ENCODE results near the gene SEPTIN7.

Gene SEPTIN7

GRCh38 chr7:35828817-35829216 lies 28.0 kb downstream of the SEPTIN7 start:
- TF ChIP-seq LEF1 (IDR thresholded peaks at IDR 0.05; ENCODE audit: borderline replicate concordance), result no peak
- no peak for TF ChIP-seq CTBP1 (IDR thresholded peaks at IDR 0.05; ENCODE audit: borderline replicate concordance)
- ChIA-PET CTCF (no interaction called here), POLR2A (no interaction called here)
- no peak for DNase-seq (ENCODE audit: extremely low spot score)

GRCh38 chr7:35831208-35831607 lies 30.4 kb downstream of the SEPTIN7 start:
- ChIA-PET CTCF (no interaction called here), POLR2A (no interaction called here)
- no peak for TF ChIP-seq SP1 (IDR thresholded peaks at IDR 0.05)
- no peak for TF ChIP-seq L3MBTL2 (conservative IDR thresholded peaks at IDR 0.05)
- TF ChIP-seq ZNF384 (IDR thresholded peaks at IDR 0.05), result no peak
- no peak for TF ChIP-seq PKNOX1 (IDR thresholded peaks at IDR 0.05)
- TF ChIP-seq NFRKB (IDR thresholded peaks at IDR 0.05), result no peak
- no peak for TF ChIP-seq ELF4 (IDR thresholded peaks at IDR 0.05)
- no peak for DNase-seq (ENCODE audit: extremely low spot score)

GRCh38 chr7:35839860-35840854 lies 39.3 kb downstream of the SEPTIN7 start:
- no peak for TF ChIP-seq FOXM1 (IDR thresholded peaks at IDR 0.05; ENCODE audit: borderline replicate concordance)
- no peak for TF ChIP-seq BHLHE40 (IDR thresholded peaks at IDR 0.05; ENCODE audit: borderline replicate concordance)
- no peak for TF ChIP-seq ARNT (IDR thresholded peaks at IDR 0.05)
- TF ChIP-seq TARDBP (IDR thresholded peaks at IDR 0.05), result no peak
- no peak for TF ChIP-seq L3MBTL2 (conservative IDR thresholded peaks at IDR 0.05)
- TF ChIP-seq NFRKB (IDR thresholded peaks at IDR 0.05), result no peak
- no peak for TF ChIP-seq FOXK2 (IDR thresholded peaks at IDR 0.05)
- TF ChIP-seq ZNF384 (IDR thresholded peaks at IDR 0.05), result no peak
- TF ChIP-seq LEF1 (IDR thresholded peaks at IDR 0.05; ENCODE audit: borderline replicate concordance), result no peak
- TF ChIP-seq ELF4 (IDR thresholded peaks at IDR 0.05), result no peak
- no peak for TF ChIP-seq PKNOX1 (IDR thresholded peaks at IDR 0.05)
- TF ChIP-seq SUZ12 (IDR thresholded peaks at IDR 0.05), result no peak
- TF ChIP-seq CTBP1 (IDR thresholded peaks at IDR 0.05; ENCODE audit: borderline replicate concordance), result no peak
- no peak for TF ChIP-seq SP1 (IDR thresholded peaks at IDR 0.05)
- TF ChIP-seq FOXA1 (IDR thresholded peaks at IDR 0.05), result no peak
- TF ChIP-seq HDGF (IDR thresholded peaks at IDR 0.05; ENCODE audit: borderline replicate concordance), result no peak
- ChIA-PET POLR2A (no interaction called here), CTCF (no interaction called here)
- no peak for DNase-seq (ENCODE audit: extremely low spot score)

GRCh38 chr7:35846816-35847412 lies 46.1 kb downstream of the SEPTIN7 start:
- POLR2A ChIA-PET, result no interaction called here
- DNase-seq (ENCODE audit: extremely low spot score), result no peak
- no peak for TF ChIP-seq SUZ12 (IDR thresholded peaks at IDR 0.05)
- no peak for TF ChIP-seq BHLHE40 (IDR thresholded peaks at IDR 0.05; ENCODE audit: borderline replicate concordance)
- no peak for TF ChIP-seq LEF1 (IDR thresholded peaks at IDR 0.05; ENCODE audit: borderline replicate concordance)
- no peak for TF ChIP-seq SP1 (IDR thresholded peaks at IDR 0.05)
- no peak for TF ChIP-seq TARDBP (IDR thresholded peaks at IDR 0.05)
- TF ChIP-seq CTBP1 (IDR thresholded peaks at IDR 0.05; ENCODE audit: borderline replicate concordance), result no peak
- TF ChIP-seq FOXM1 (IDR thresholded peaks at IDR 0.05; ENCODE audit: borderline replicate concordance), result no peak
- no peak for TF ChIP-seq ELF4 (IDR thresholded peaks at IDR 0.05)
- CTCF ChIA-PET, result no interaction called here

- no peak for DNase-seq (ENCODE audit: extremely low spot score)
- ChIA-PET POLR2A (no interaction called here), CTCF (interaction anchor here (0.6 to 0.9 kb wide), 2 partner anchors 9 to 13 kb away, joined by 3 read pairs; no protein-coding TSS in a partner anchor)
Measured at GRCh38 chr7:35848725-35849124, 47.9 kb downstream of the SEPTIN7 start.

More at GRCh38 chr7:35848725-35849124, 47.9 kb downstream of the SEPTIN7 start:
- TF ChIP-seq PKNOX1 (IDR thresholded peaks at IDR 0.05) (no peak), CTBP1 (IDR thresholded peaks at IDR 0.05; ENCODE audit: borderline replicate concordance) (no peak), FOXK2 (IDR thresholded peaks at IDR 0.05) (no peak), SP1 (IDR thresholded peaks at IDR 0.05) (no peak), ARNT (IDR thresholded peaks at IDR 0.05) (no peak), TARDBP (IDR thresholded peaks at IDR 0.05) (no peak), FOXA1 (IDR thresholded peaks at IDR 0.05) (no peak), SUZ12 (IDR thresholded peaks at IDR 0.05) (no peak), ZNF384 (IDR thresholded peaks at IDR 0.05) (no peak), L3MBTL2 (conservative IDR thresholded peaks at IDR 0.05) (no peak), LEF1 (IDR thresholded peaks at IDR 0.05; ENCODE audit: borderline replicate concordance) (no peak), NFRKB (IDR thresholded peaks at IDR 0.05) (no peak), HDGF (IDR thresholded peaks at IDR 0.05; ENCODE audit: borderline replicate concordance) (no peak)
